HFFc6 (cell line): ENCODE measurements around the gene SYNGAP1. TPM values are rescaled to one million over a fixed set of nuclear protein-coding genes. Genes with fewer than 3 reads are reported as not detected.
"Not testable (repeated sequence)": the region's sequence is repeated elsewhere in the genome, so short reads cannot be mapped to it uniquely, and the experiment has no call there.

Source experiments
- DNase-seq: peaks from one replicate; pipeline ENCODE4 v3.0.0-alpha.2; 2018
- H3K27ac Mint-ChIP-seq: 2 replicates; pipeline ENCODE4 v1.8.0; 2020; ENCODE audit warnings: mild to moderate bottlenecking, mixed read lengths
- H3K27me3 Mint-ChIP-seq: 2 replicates; pipeline ENCODE4 v1.8.0; 2021; ENCODE audit warnings: mild to moderate bottlenecking, moderate library complexity, mixed read lengths; ENCODE audit not compliant: insufficient read depth
- H3K36me3 Mint-ChIP-seq: 2 replicates; pipeline ENCODE4 v1.8.0; 2021; ENCODE audit warnings: low read depth, mixed read lengths
- H3K4me1 Mint-ChIP-seq: 2 replicates; pipeline ENCODE4 v1.8.0; 2020; ENCODE audit warnings: low read depth, mixed read lengths
- H3K4me3 Mint-ChIP-seq: 2 replicates; pipeline ENCODE4 v1.8.0; 2020; ENCODE audit warnings: mild to moderate bottlenecking, moderate library complexity, mixed read lengths
- H3K9me3 Mint-ChIP-seq: 2 replicates; pipeline ENCODE4 v1.8.0; 2020; ENCODE audit warnings: mild to moderate bottlenecking, mixed read lengths
- CTCF ChIP-seq: fragments of 200-600 bp; sonication (generic); IDR thresholded peaks from 2 replicates; pipeline ENCODE4 v1.5.0; 2021; ENCODE audit warnings: antibody characterized with exemption, mild to moderate bottlenecking
- total RNA-seq, 6 experiments: library from RNA; stranded (reverse); fragmentation: NEBNext Ultra II Directional; extraction: Animal tissue kit (Norgen Biotek cat#: 25700); gene quantifications; 2 replicates in 1 of 6; 3 replicates in 5 of 6; pipeline ENCODE4 v1.2.3, GENCODE V29; 2021

SYNGAP1 gene
- total RNA-seq, 6 experiments from 2014 or later, result 10.5 to 15.0 (median 13.3) TPM

- Mint-ChIP-seq H3K9me3 (no peaks in the 10 kb centered on the region), H3K4me1 (no peaks in the 10 kb centered on the region), H3K4me3 (no peak overlapping the region), H3K36me3 (no peaks in the 10 kb centered on the region), H3K27me3 (peaks cover 23% of the 10 kb centered on the region), H3K27ac (no peak overlapping the region)
- no peak for DNase-seq
- TF ChIP-seq CTCF, result no peak
These were observed 47.2 kb downstream of the SYNGAP1 start for GRCh38 chr6:33467091-33467490.

GRCh38 chr6:33469661-33470060, 49.8 kb downstream of the SYNGAP1 start:
- Mint-ChIP-seq H3K36me3 (no peaks in the 10 kb centered on the region), H3K4me1 (no peaks in the 10 kb centered on the region), H3K9me3 (no peaks in the 10 kb centered on the region), H3K27me3 (peaks cover 18% of the 10 kb centered on the region), H3K27ac (no peak overlapping the region), H3K4me3 (no peak overlapping the region)
- TF ChIP-seq CTCF, result no peak
- no peak for DNase-seq

GRCh38 chr6:33477864-33478263, 58.0 kb downstream of the SYNGAP1 start:
- no peak for TF ChIP-seq CTCF
- no peak overlapping the region for H3K27ac Mint-ChIP-seq
- H3K4me1 Mint-ChIP-seq, result no peaks in the 10 kb centered on the region
- H3K9me3 Mint-ChIP-seq, result no peaks in the 10 kb centered on the region
- peaks cover 21% of the 10 kb centered on the region for H3K27me3 Mint-ChIP-seq
- H3K4me3 Mint-ChIP-seq, result no peak overlapping the region
- DNase-seq, result no peak
- no peaks in the 10 kb centered on the region for H3K36me3 Mint-ChIP-seq

GRCh38 chr6:33481192-33481591, 61.3 kb downstream of the SYNGAP1 start:
- no peaks in the 10 kb centered on the region for H3K4me1 Mint-ChIP-seq
- H3K9me3 Mint-ChIP-seq, result no peaks in the 10 kb centered on the region
- H3K4me3 Mint-ChIP-seq, result no peak overlapping the region
- TF ChIP-seq CTCF, result no peak
- no peak for DNase-seq
- no peak overlapping the region for H3K27ac Mint-ChIP-seq
- H3K27me3 Mint-ChIP-seq, result peaks cover 19% of the 10 kb centered on the region
- H3K36me3 Mint-ChIP-seq, result no peaks in the 10 kb centered on the region

- not testable (repeated sequence) for DNase-seq, H3K4me1 Mint-ChIP-seq, H3K36me3 Mint-ChIP-seq, H3K27ac Mint-ChIP-seq, H3K9me3 Mint-ChIP-seq, H3K4me3 Mint-ChIP-seq
- H3K27me3 Mint-ChIP-seq, result peaks cover 19% of the 10 kb centered on the region
These were observed 62.8 kb downstream of the SYNGAP1 start for GRCh38 chr6:33482620-33483019.

- H3K9me3 Mint-ChIP-seq, result no peaks in the 10 kb centered on the region
- TF ChIP-seq CTCF, result no peak
- peaks cover 15% of the 10 kb centered on the region for H3K27me3 Mint-ChIP-seq
- no peaks in the 10 kb centered on the region for H3K4me1 Mint-ChIP-seq
- H3K36me3 Mint-ChIP-seq, result no peaks in the 10 kb centered on the region
- H3K4me3 Mint-ChIP-seq, result no peak overlapping the region
- DNase-seq, result no peak
- no peak overlapping the region for H3K27ac Mint-ChIP-seq
These were observed 63.8 kb downstream of the SYNGAP1 start for GRCh38 chr6:33483678-33484077.

- not testable (repeated sequence) for H3K27ac Mint-ChIP-seq, H3K4me1 Mint-ChIP-seq, H3K36me3 Mint-ChIP-seq, DNase-seq, H3K9me3 Mint-ChIP-seq, H3K4me3 Mint-ChIP-seq
- peaks cover 12% of the 10 kb centered on the region for H3K27me3 Mint-ChIP-seq
These were observed 64.9 kb downstream of the SYNGAP1 start for GRCh38 chr6:33484673-33485262.

- H3K27ac Mint-ChIP-seq, H3K4me3 Mint-ChIP-seq, DNase-seq, H3K36me3 Mint-ChIP-seq, H3K9me3 Mint-ChIP-seq, H3K4me1 Mint-ChIP-seq: not testable (repeated sequence)
- peaks cover 12% of the 10 kb centered on the region for H3K27me3 Mint-ChIP-seq
These were observed 65.8 kb downstream of the SYNGAP1 start for GRCh38 chr6:33485680-33486079.
